ENCODE measurements around the gene CNIH1. TPM values are rescaled to one million over a fixed set of nuclear protein-coding genes. Genes with fewer than 3 reads are reported as not detected.

Gene CNIH1
- total RNA-seq, 1 experiment from 2014 or later = 80.7 TPM

DNA sequence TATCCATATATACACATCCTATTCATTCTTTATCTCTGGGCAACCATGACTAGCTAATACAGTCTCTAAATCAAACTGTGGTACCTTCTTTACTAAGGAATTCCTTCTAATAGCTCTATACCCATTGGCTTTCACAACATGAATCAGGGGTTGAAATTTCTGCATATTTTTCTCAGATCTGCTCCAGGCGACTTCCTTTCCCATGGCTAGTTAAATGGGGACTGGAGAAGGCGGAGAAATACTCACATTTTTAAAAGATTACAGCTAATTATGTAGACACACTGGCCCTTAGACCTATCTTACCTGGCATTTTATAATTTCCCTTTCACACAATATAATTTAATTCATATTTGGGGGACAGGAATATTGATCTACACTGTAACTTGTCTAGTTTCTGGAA, 45.5 kb downstream of the CNIH1 start:
- DNase-seq (ENCODE audit: low spot score) (no peak), ATAC-seq (no peak)
- no peak overlapping the region for H3K27ac Mint-ChIP-seq
- H3K4me3 Mint-ChIP-seq = no peak overlapping the region
- peaks cover 11% of the 10 kb centered on the region; the same call in 1 of the 2 replicates for H3K27me3 Mint-ChIP-seq (ENCODE audit: low read depth)
- ChIA-PET CTCF (interaction anchor here (0.7 to 7.1 kb wide), 9 partner anchors 8 to 47 kb away, joined by 3 to 71 read pairs (median 13); no protein-coding TSS in a partner anchor), POLR2A (interaction anchor here (1.0 to 1.4 kb wide), 3 partner anchors 16 to 39 kb away, joined by 3 to 7 read pairs (median 3); no protein-coding TSS in a partner anchor)
- H3K4me1 Mint-ChIP-seq = peaks cover 35% of the 10 kb centered on the region
- 0 out of 2 replicates have a peak, but pooled peaks cover 4% of the 10 kb centered on the region for H3K36me3 Mint-ChIP-seq
- TF ChIP-seq TP53 (CRISPR knock-in tag; IDR thresholded peaks at IDR 0.05) = no peak
- no peak for TF ChIP-seq MAX (CRISPR knock-in tag; IDR thresholded peaks at IDR 0.05)
- no peak for TF ChIP-seq SMAD4 (CRISPR knock-in tag; IDR thresholded peaks at IDR 0.05)
- no peak for TF ChIP-seq FOXP4 (CRISPR knock-in tag; IDR thresholded peaks at IDR 0.05)
- TF ChIP-seq SMAD3 (CRISPR knock-in tag; IDR thresholded peaks at IDR 0.05; ENCODE audit: borderline replicate concordance) = no peak
- no peaks in the 10 kb centered on the region for H3K9me3 Mint-ChIP-seq

DNA sequence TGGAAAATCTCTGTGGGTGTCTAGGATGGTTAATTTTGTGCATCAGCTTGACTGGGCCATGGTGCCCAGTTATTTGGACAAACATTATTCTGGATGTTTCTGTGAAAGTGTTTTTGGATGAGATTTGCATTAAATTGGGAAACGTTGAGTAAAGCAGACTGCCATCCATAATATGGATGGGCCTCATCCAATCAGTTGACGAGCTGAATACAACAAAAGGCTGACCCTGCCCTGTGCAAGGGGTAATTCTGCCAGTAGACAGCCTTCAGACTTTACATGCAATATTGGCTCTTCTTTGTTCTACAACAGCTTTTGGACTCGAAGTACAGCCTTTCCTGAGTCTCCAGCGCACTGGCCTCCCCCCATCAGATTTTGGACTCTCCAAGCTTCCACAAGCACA, 45.9 kb downstream of the CNIH1 start:
- Mint-ChIP-seq H3K9me3 (no peaks in the 10 kb centered on the region), H3K4me3 (no peak overlapping the region), H3K27ac (no peak overlapping the region), H3K36me3 (0 out of 2 replicates have a peak, but pooled peaks cover under 1% of the 10 kb centered on the region), H3K4me1 (peaks cover 38% of the 10 kb centered on the region), H3K27me3 (ENCODE audit: low read depth) (peaks cover 11% of the 10 kb centered on the region; the same call in 1 of the 2 replicates)
- POLR2A ChIA-PET = no interaction called here
- ATAC-seq = no peak
- CTCF ChIA-PET = interaction anchor here (1.1 to 7.1 kb wide), 5 partner anchors 20 to 47 kb away, joined by 3 to 71 read pairs (median 21); no protein-coding TSS in a partner anchor
- no peak for DNase-seq (ENCODE audit: low spot score)
- TF ChIP-seq TCF7 (CRISPR knock-in tag; IDR thresholded peaks at IDR 0.05; ENCODE audit: low read depth) (no peak), FOXP4 (CRISPR knock-in tag; IDR thresholded peaks at IDR 0.05) (no peak), RORB (CRISPR knock-in tag; IDR thresholded peaks at IDR 0.05) (no peak), CREB1 (CRISPR knock-in tag; IDR thresholded peaks at IDR 0.05) (no peak), GRHL2 (CRISPR knock-in tag; IDR thresholded peaks at IDR 0.05; ENCODE audit: insufficient replicate concordance, severe bottlenecking) (no peak), ZNF232 (CRISPR knock-in tag; IDR thresholded peaks at IDR 0.05) (no peak), ZNF138 (CRISPR knock-in tag; conservative IDR thresholded peaks at IDR 0.05) (no peak), PRDM15 (CRISPR knock-in tag; IDR thresholded peaks at IDR 0.05) (no peak), JAZF1 (CRISPR knock-in tag; IDR thresholded peaks at IDR 0.05) (no peak), ATF2 (CRISPR knock-in tag; IDR thresholded peaks at IDR 0.05; ENCODE audit: borderline replicate concordance, low read depth) (no peak), FOXP1 (CRISPR knock-in tag; IDR thresholded peaks at IDR 0.05; ENCODE audit: borderline replicate concordance) (no peak), NR3C1 (CRISPR knock-in tag; conservative IDR thresholded peaks at IDR 0.05; ENCODE audit: low read depth) (no peak)
- TF ChIP-seq, protein P1, sequence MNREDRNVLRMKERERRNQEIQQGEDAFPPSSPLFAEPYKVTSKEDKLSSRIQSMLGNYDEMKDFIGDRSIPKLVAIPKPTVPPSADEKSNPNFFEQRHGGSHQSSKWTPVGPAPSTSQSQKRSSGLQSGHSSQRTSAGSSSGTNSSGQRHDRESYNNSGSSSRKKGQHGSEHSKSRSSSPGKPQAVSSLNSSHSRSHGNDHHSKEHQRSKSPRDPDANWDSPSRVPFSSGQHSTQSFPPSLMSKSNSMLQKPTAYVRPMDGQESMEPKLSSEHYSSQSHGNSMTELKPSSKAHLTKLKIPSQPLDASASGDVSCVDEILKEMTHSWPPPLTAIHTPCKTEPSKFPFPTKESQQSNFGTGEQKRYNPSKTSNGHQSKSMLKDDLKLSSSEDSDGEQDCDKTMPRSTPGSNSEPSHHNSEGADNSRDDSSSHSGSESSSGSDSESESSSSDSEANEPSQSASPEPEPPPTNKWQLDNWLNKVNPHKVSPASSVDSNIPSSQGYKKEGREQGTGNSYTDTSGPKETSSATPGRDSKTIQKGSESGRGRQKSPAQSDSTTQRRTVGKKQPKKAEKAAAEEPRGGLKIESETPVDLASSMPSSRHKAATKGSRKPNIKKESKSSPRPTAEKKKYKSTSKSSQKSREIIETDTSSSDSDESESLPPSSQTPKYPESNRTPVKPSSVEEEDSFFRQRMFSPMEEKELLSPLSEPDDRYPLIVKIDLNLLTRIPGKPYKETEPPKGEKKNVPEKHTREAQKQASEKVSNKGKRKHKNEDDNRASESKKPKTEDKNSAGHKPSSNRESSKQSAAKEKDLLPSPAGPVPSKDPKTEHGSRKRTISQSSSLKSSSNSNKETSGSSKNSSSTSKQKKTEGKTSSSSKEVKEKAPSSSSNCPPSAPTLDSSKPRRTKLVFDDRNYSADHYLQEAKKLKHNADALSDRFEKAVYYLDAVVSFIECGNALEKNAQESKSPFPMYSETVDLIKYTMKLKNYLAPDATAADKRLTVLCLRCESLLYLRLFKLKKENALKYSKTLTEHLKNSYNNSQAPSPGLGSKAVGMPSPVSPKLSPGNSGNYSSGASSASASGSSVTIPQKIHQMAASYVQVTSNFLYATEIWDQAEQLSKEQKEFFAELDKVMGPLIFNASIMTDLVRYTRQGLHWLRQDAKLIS (CRISPR knock-in tag; IDR thresholded peaks at IDR 0.05; ENCODE audit: borderline replicate concordance) = no peak
- TF ChIP-seq, protein P2, sequence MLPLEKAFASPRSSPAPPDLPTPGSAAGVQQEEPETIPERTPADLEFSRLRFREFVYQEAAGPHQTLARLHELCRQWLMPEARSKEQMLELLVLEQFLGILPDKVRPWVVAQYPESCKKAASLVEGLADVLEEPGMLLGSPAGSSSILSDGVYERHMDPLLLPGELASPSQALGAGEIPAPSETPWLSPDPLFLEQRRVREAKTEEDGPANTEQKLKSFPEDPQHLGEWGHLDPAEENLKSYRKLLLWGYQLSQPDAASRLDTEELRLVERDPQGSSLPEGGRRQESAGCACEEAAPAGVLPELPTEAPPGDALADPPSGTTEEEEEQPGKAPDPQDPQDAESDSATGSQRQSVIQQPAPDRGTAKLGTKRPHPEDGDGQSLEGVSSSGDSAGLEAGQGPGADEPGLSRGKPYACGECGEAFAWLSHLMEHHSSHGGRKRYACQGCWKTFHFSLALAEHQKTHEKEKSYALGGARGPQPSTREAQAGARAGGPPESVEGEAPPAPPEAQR (CRISPR knock-in tag; IDR thresholded peaks at IDR 0.05) = no peak

All from WTC11 (cell line).